Measurements from ENCODE around the gene LAMTOR4.
A peak's percentile ranks its signal among the peaks of the same experiment; 100 is the strongest.

- peak; percentile 90 for TF ChIP-seq YY1 (IDR thresholded peaks at IDR 0.05; ENCODE audit: low read depth)
- TF ChIP-seq EGR1 (IDR thresholded peaks at IDR 0.05) = no peak
Observed at GRCh38 chr7:100126931-100127865, 21.5 kb upstream of the LAMTOR4 start, which contains the start of gene MBLAC1.

Measured in Ishikawa (cell line).